SK-N-SH treated with all-trans-retinoic acid at 6 μM for 48 hours (cell line): ENCODE measurements around the gene TMEM151B.

Experiments
- ARNTL ChIP-seq: fragments of 450-650 bp; formaldehyde crosslinking; IDR thresholded peaks from 2 replicates; pipeline ENCODE4 v1.5.0; 2020; ENCODE audit warnings: low read depth, mild to moderate bottlenecking, moderate library complexity, borderline replicate concordance
- ESRRG ChIP-seq: fragments of 250-450 bp; sonication (Bioruptor Pico); IDR thresholded peaks from 2 replicates; pipeline ENCODE4 v1.6.1; 2021; ENCODE audit warnings: mild to moderate bottlenecking
- GLIS3 ChIP-seq: fragments of 250-450 bp; sonication (Bioruptor Pico); IDR thresholded peaks from 2 replicates; pipeline ENCODE4 v1.5.0; 2020; ENCODE audit warnings: mild to moderate bottlenecking, moderate library complexity
- OSR1 ChIP-seq: fragments of 250-450 bp; sonication (Bioruptor Pico); IDR thresholded peaks from 2 replicates; pipeline ENCODE4 v1.8.0; 2022; ENCODE audit warnings: moderate library complexity, mild to moderate bottlenecking, inconsistent platforms
- RARB ChIP-seq: fragments of 250-450 bp; sonication (Bioruptor Pico); IDR thresholded peaks from 2 replicates; pipeline ENCODE4 v1.8.0; 2021; ENCODE audit warnings: mild to moderate bottlenecking, moderate library complexity
- TOX ChIP-seq: fragments of 250-450 bp; sonication (Bioruptor Pico); IDR thresholded peaks from 2 replicates; pipeline ENCODE4 v1.8.0; 2021; ENCODE audit warnings: mild to moderate bottlenecking, moderate library complexity, borderline replicate concordance
- ZFP3 ChIP-seq: fragments of 250-450 bp; sonication (Bioruptor Pico); IDR thresholded peaks from 2 replicates; pipeline ENCODE4 v1.5.0; 2020; ENCODE audit warnings: mild to moderate bottlenecking, moderate library complexity
- ZFP30 ChIP-seq: fragments of 450-650 bp; formaldehyde crosslinking; IDR thresholded peaks from 2 replicates; pipeline ENCODE4 v1.5.0; 2022; ENCODE audit warnings: mild to moderate bottlenecking, moderate library complexity
- ZNF8 ChIP-seq: fragments of 450-650 bp; formaldehyde crosslinking; IDR thresholded peaks from 2 replicates; pipeline ENCODE4 v1.5.0; 2020; ENCODE audit warnings: mild to moderate bottlenecking, moderate library complexity
- TF ChIP-seq, protein P1 (sequence below): fragments of 250-450 bp; sonication (Bioruptor Pico); IDR thresholded peaks from 2 replicates; pipeline ENCODE4 v1.8.0; 2021; ENCODE audit warnings: low read depth, mild to moderate bottlenecking, moderate library complexity, borderline replicate concordance
- TF ChIP-seq, protein P2 (sequence below): fragments of 250-450 bp; sonication (Bioruptor Pico); IDR thresholded peaks from 2 replicates; pipeline ENCODE4 v1.5.0; 2020; ENCODE audit warnings: mild to moderate bottlenecking, moderate library complexity

DNA sequence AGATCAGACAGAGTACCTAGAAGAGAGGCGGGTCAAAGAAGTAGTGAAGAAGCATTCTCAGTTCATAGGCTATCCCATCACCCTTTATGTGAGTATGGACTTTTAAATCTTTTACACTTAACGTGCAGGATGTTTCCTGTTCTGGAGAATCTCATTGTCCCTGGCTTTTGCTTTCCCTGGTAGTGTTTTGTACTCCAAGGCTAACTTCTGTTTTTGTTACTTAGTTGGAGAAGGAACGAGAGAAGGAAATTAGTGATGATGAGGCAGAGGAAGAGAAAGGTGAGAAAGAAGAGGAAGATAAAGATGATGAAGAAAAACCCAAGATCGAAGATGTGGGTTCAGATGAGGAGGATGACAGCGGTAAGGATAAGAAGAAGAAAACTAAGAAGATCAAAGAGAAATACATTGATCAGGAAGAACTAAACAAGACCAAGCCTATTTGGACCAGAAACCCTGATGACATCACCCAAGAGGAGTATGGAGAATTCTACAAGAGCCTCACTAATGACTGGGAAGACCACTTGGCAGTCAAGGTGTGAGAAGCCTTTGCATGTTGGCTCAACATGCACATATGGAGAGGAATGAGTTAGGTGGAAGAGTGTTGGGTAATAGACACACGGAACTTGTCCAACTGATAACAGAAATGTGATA lies 20.1 kb upstream of the TMEM151B start:
- TF ChIP-seq, protein P1, sequence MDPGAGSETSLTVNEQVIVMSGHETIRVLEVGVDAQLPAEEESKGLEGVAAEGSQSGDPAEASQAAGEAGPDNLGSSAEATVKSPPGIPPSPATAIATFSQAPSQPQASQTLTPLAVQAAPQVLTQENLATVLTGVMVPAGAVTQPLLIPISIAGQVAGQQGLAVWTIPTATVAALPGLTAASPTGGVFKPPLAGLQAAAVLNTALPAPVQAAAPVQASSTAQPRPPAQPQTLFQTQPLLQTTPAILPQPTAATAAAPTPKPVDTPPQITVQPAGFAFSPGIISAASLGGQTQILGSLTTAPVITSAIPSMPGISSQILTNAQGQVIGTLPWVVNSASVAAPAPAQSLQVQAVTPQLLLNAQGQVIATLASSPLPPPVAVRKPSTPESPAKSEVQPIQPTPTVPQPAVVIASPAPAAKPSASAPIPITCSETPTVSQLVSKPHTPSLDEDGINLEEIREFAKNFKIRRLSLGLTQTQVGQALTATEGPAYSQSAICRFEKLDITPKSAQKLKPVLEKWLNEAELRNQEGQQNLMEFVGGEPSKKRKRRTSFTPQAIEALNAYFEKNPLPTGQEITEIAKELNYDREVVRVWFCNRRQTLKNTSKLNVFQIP (CRISPR knock-in tag) = no peak
- TF ChIP-seq OSR1 (CRISPR knock-in tag) (no peak), ZFP3 (CRISPR knock-in tag) (no peak), ARNTL (CRISPR knock-in tag) (no peak), GLIS3 (CRISPR knock-in tag) (no peak), ZFP30 (CRISPR knock-in tag) (no peak), ZNF8 (CRISPR knock-in tag) (no peak), ESRRG (CRISPR knock-in tag) (no peak), RARB (CRISPR knock-in tag) (no peak), TOX (no peak)
- TF ChIP-seq, protein P2, sequence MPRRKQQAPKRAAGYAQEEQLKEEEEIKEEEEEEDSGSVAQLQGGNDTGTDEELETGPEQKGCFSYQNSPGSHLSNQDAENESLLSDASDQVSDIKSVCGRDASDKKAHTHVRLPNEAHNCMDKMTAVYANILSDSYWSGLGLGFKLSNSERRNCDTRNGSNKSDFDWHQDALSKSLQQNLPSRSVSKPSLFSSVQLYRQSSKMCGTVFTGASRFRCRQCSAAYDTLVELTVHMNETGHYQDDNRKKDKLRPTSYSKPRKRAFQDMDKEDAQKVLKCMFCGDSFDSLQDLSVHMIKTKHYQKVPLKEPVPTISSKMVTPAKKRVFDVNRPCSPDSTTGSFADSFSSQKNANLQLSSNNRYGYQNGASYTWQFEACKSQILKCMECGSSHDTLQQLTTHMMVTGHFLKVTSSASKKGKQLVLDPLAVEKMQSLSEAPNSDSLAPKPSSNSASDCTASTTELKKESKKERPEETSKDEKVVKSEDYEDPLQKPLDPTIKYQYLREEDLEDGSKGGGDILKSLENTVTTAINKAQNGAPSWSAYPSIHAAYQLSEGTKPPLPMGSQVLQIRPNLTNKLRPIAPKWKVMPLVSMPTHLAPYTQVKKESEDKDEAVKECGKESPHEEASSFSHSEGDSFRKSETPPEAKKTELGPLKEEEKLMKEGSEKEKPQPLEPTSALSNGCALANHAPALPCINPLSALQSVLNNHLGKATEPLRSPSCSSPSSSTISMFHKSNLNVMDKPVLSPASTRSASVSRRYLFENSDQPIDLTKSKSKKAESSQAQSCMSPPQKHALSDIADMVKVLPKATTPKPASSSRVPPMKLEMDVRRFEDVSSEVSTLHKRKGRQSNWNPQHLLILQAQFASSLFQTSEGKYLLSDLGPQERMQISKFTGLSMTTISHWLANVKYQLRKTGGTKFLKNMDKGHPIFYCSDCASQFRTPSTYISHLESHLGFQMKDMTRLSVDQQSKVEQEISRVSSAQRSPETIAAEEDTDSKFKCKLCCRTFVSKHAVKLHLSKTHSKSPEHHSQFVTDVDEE (CRISPR knock-in tag) = no peak
